ENCODE measurements around the gene PTPRK. TPM values are rescaled to one million over a fixed set of nuclear protein-coding genes. Genes with fewer than 3 reads are reported as not detected.

PTPRK gene
- total RNA-seq, 1 experiment from 2014 or later: 34.2 TPM

DNA sequence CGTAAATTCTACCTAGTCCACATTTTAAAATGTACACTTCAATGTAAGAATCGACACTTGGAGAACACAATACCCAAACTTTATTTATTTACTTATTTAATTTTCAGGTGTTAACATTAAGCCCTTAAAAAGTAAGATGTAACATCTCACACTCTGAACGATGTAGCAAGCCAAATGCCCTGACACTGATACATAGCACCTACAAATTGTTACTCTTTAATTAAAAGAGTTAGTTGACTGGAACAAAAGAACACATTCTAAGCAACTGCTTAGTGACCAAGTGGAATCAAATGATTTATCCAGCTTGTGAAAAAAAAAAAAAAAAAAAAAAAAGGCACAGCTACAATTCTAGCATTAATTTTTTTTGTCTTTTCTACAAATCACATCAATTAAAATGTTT lies 327.4 kb downstream of the PTPRK start:
- no TSS peak for BruUV-seq (replicated peaks)
- CTCF ChIA-PET: no interaction called here

More for the DNA sequence above, 327.4 kb downstream of the PTPRK start:
- Histone ChIP-seq H3K4me3 (replicated peaks in 1 of 2; ENCODE audit: low read depth in 1 of 2, low read length in 2 of 2) (no peak overlapping the region), H3K79me2 (ENCODE audit: insufficient read depth, low read length) (no peaks in the 10 kb centered on the region), H3K36me3 (ENCODE audit: control insufficient read depth in 1 of 2, insufficient read depth in 2 of 2, low read length in 2 of 2) (no peaks in the 10 kb centered on the region), H3K9ac (ENCODE audit: low read length) (no peak overlapping the region), H3K27me3 (ENCODE audit: insufficient read depth, low read length) (no peaks in the 10 kb centered on the region), H3K4me2 (ENCODE audit: low read length) (no peak overlapping the region), H2AFZ (ENCODE audit: low read depth, low read length, poor library complexity, severe bottlenecking) (no peak overlapping the region), H3K4me1 (ENCODE audit: control insufficient read depth in 1 of 2, insufficient read depth in 2 of 2, low read length in 2 of 2) (no peaks in the 10 kb centered on the region), H4K20me1 (ENCODE audit: insufficient read depth) (no peaks in the 10 kb centered on the region), H3K9me2 (ENCODE audit: insufficient read depth) (no peaks in the 10 kb centered on the region), H3K9me3 (ENCODE audit: control insufficient read depth in 1 of 2, insufficient read depth in 1 of 2, low read depth in 1 of 2, low read length in 2 of 2) (no peaks in the 10 kb centered on the region), H3K27ac (ENCODE audit: low read depth, low read length) (no peak overlapping the region)
- ChIA-PET RAD21 (ENCODE audit: low non-redundant PET in 1 of 2, low total read pairs in 2 of 2, uncharacterized antibody in 2 of 2, unreplicated experiment in 2 of 2) (no interaction called here), POLR2A (no interaction called here)
- TF ChIP-seq POLR2AphosphoS5 (IDR thresholded peaks at IDR 0.05; ENCODE audit: low read depth, low read length) (no peak), ELF1 (IDR thresholded peaks at IDR 0.05; ENCODE audit: borderline replicate concordance, low read depth) (no peak), YY1 (IDR thresholded peaks at IDR 0.05; ENCODE audit: extremely low read depth, insufficient replicate concordance, low read depth, low read length) (no peak), EZH2 (IDR thresholded peaks at IDR 0.05) (no peak), ZNF274 (IDR thresholded peaks at IDR 0.05; ENCODE audit: low read depth, low read length) (no peak), SRF (IDR thresholded peaks at IDR 0.05; ENCODE audit: low read depth) (no peak), EZH2phosphoT487 (IDR thresholded peaks at IDR 0.05; ENCODE audit: borderline replicate concordance) (no peak), RAD21 (IDR thresholded peaks at IDR 0.05; ENCODE audit: low read depth) (no peak), SP1 (IDR thresholded peaks at IDR 0.05; ENCODE audit: low read depth) (no peak), FOSL1 (IDR thresholded peaks at IDR 0.05; ENCODE audit: low read depth) (no peak), CEBPB (IDR thresholded peaks at IDR 0.05; ENCODE audit: low read depth) (no peak)
- TF ChIP-seq, protein P1, sequence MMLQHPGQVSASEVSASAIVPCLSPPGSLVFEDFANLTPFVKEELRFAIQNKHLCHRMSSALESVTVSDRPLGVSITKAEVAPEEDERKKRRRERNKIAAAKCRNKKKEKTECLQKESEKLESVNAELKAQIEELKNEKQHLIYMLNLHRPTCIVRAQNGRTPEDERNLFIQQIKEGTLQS (IDR thresholded peaks at IDR 0.05): no peak
- TF ChIP-seq, protein P2, sequence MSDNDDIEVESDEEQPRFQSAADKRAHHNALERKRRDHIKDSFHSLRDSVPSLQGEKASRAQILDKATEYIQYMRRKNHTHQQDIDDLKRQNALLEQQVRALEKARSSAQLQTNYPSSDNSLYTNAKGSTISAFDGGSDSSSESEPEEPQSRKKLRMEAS (IDR thresholded peaks at IDR 0.05): no peak
- TF ChIP-seq, protein P3, sequence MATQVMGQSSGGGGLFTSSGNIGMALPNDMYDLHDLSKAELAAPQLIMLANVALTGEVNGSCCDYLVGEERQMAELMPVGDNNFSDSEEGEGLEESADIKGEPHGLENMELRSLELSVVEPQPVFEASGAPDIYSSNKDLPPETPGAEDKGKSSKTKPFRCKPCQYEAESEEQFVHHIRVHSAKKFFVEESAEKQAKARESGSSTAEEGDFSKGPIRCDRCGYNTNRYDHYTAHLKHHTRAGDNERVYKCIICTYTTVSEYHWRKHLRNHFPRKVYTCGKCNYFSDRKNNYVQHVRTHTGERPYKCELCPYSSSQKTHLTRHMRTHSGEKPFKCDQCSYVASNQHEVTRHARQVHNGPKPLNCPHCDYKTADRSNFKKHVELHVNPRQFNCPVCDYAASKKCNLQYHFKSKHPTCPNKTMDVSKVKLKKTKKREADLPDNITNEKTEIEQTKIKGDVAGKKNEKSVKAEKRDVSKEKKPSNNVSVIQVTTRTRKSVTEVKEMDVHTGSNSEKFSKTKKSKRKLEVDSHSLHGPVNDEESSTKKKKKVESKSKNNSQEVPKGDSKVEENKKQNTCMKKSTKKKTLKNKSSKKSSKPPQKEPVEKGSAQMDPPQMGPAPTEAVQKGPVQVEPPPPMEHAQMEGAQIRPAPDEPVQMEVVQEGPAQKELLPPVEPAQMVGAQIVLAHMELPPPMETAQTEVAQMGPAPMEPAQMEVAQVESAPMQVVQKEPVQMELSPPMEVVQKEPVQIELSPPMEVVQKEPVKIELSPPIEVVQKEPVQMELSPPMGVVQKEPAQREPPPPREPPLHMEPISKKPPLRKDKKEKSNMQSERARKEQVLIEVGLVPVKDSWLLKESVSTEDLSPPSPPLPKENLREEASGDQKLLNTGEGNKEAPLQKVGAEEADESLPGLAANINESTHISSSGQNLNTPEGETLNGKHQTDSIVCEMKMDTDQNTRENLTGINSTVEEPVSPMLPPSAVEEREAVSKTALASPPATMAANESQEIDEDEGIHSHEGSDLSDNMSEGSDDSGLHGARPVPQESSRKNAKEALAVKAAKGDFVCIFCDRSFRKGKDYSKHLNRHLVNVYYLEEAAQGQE (IDR thresholded peaks at IDR 0.05; ENCODE audit: low read depth): no peak
- no peak for DNase-seq (ENCODE audit: low read depth, low spot score)
- no peak for ATAC-seq
- intact Hi-C loops (cut with micrococcal nuclease): no loop called here
